GM19467 (cell line): ENCODE data around the gene EEF1A1.
"Not testable (repeated sequence)": the region's sequence is repeated elsewhere in the genome, so short reads cannot be mapped to it uniquely, and the experiment has no call there.

Experiments used
- ATAC-seq: cut with Tn5 transposase; IDR thresholded peaks from one replicate; pipeline ENCODE4 v1.9.1; 2021; ENCODE audit warnings: mild to moderate bottlenecking, moderate library complexity; ENCODE audit not compliant: unreplicated experiment

The EEF1A1 gene

GRCh38 chr6:73538116-73538779 lies 17.4 kb upstream of the EEF1A1 start:
- ATAC-seq: no peak

DNA sequence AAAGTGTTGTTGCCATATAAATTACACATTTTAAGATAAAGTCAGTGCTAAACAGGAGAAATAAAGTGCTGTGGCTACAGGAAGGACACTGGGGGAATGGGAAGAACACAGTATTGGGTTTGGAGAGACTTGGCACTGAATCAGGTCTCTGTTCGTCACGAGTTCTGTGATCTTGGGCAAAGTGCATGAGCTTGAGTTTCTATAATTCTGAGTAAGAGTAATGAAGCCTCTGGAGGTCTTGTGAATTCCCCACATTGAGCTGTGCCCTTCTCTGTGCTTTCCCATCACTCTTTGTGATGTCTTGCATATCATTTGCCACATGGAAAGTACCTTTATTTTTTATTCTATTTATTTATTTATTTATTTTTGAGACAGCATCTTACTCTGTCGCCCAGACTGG lies 16.8 kb upstream of the EEF1A1 start:
- no peak for ATAC-seq

DNA sequence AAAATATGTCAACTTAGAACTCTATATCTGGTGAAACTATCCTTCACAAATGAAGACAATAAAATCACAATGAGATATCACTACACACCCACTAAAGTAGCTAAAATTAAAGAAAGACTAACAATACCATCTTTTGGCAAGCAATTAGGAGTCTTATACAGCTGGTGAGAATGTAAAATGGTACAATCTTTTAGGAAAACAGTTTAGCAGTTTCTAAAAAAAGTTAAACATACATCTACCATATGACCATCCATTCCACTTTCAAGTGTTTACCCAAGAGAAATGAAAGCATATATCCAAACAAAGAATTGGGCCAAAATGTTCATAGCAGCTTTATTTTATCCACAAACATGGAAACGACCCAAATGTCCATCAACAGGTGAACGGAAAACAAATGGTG lies 13.8 kb upstream of the EEF1A1 start:
- no peak for ATAC-seq

GRCh38 chr6:73532293-73532692 lies 11.5 kb upstream of the EEF1A1 start:
- ATAC-seq: no peak

DNA sequence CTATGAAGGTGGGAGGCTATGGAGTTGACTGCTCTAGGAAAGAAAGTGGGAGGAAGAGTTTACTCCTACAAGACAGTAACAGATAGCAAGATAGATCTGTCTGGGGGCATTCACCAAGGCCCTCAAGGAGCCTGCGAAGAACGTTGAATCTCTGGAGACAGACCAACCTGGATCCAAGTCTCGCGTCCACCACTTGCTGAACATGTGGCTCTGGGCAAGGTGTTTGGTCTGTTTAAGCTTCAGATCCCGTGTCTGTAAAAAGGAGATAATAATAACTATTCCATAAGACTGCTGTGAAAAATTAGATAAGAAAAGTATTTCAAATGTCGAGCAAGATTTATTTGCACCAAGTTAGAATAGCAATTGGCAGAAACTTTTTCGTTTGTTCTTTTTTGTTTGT lies 8.1 kb upstream of the EEF1A1 start:
- ATAC-seq: no peak

DNA sequence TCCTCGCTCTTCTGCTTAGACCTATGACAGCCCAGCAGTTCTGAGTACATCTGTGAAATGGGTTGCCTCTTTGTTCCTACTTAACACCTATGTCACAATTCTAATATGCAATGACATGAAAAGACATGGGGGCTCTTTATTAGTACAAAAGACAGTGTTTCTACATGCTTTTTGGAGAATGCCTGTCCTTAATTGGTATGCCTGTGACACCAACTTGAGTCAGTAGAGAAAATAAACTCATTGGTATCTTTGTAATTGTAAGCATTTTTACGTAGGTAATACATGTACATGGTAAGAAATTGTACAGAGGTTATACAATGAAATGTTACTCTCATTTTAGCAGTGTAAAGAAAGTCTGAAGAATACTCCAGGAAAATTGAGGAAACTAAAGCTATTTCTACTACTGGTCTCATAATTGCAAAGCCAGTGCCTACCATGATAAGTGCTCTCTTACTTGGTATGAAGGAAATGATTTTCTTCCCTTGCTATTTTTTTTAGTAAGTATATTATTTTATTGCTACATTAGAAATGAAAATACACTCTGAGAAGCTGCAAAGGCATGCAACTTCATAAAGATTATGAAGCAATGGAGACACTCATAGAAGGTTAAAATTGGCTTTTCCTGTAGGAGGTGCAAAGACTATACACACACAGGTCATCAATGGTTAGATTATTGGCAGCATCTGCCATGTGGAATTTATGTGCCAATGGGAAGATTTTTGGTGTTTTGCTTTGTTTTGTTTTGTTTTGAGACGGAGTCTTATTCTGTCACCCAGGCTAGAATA lies 4.9 kb upstream of the EEF1A1 start:
- no peak for ATAC-seq

GRCh38 chr6:73523434-73524123 lies 2.7 kb upstream of the EEF1A1 start:
- ATAC-seq: peak; percentile 46

GRCh38 chr6:73521351-73521985 lies 636 bp upstream of the EEF1A1 start:
- peak; percentile 21 for ATAC-seq

- no peak for ATAC-seq
Measured at GRCh38 chr6:73519926-73520687, 725 bp downstream of the EEF1A1 start.

- not testable (repeated sequence) for ATAC-seq
Measured at GRCh38 chr6:73518982-73519881, 1.6 kb downstream of the EEF1A1 start.

DNA sequence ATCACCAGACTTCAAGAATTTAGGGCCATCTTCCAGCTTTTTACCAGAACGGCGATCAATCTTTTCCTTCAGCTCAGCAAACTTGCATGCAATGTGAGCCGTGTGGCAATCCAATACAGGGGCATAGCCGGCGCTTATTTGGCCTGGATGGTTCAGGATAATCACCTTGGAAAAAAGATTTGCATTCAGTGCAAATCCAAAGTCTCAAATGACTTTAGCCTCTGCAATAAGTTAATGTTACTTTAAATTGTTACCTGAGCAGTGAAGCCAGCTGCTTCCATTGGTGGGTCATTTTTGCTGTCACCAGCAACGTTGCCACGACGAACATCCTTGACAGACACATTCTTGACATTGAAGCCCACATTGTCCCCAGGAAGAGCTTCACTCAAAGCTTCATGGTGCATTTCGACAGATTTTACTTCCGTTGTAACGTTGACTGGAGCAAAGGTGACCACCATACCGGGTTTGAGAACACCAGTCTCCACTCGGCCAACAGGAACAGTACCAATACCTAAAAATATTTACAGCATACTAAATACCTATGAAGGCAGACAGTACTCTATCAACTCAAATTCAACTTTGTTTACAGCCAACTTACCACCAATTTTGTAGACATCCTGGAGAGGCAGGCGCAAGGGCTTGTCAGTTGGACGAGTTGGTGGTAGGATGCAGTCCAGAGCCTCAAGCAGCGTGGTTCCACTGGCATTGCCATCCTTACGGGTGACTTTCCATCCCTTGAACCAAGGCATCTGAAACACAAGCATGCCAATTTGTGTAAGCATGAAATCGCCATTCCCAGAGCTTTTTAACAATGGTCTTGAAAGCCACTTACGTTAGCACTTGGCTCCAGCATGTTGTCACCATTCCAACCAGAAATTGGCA lies 2.5 kb downstream of the EEF1A1 start:
- not testable (repeated sequence) for ATAC-seq

- no peak for ATAC-seq
Measured at GRCh38 chr6:73516514-73517489, 4.0 kb downstream of the EEF1A1 start.

GRCh38 chr6:73515204-73515655 lies 5.6 kb downstream of the EEF1A1 start:
- ATAC-seq: no peak

DNA sequence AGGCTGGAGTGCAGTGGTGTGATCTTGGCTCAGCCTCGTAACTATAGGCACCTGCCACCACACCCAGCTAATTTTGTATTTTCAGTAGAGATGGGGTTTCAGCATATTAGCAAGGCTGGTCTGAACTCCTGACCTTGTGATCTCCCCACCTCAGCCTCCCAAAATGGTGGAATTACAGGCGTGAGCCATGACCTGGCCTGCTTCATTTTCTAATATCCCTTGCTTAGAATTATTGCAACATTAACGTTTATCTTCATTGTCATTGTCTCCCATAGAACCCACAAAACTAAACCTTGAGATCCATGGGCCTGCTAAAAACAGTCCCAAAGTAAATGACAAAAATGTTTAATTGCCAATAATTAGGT lies 6.1 kb downstream of the EEF1A1 start:
- no peak for ATAC-seq

DNA sequence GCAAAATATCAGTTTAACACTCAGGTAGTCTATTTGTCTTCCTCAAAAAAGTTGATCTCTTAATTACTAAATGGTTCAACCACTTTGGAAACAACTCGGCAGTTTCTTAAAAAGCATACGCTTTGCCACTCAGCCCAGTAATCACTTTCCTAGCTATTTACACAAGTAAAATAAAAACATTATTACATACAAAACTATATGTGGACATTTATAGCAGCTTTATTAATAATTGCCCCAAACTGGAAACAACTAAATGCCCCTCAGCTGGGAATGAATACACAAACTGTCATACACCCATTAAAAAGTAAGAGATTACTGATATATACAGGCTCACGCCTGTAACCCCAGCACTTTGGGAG lies 7.4 kb downstream of the EEF1A1 start:
- no peak for ATAC-seq

DNA sequence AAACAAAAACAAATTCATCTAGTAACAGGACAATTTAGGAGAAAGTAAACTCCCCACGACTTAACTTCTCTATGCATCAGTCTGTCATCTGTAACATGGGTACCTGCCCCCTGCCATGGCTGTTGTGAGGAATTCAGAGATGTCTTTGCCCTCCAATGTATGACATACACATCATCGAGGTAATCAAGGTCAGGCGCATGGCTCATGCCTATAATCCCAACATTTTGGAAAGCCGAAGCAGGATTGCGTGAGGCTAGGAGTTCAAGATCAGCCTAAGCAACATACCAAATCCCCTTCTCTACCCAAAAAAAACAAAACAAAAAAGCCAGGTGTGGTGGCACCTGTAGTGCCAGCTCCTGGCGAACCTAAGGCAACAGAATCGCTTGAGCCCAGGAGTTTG lies 9.0 kb downstream of the EEF1A1 start:
- ATAC-seq: no peak

- ATAC-seq: no peak
Measured at GRCh38 chr6:73509851-73510250, 11.0 kb downstream of the EEF1A1 start.

DNA sequence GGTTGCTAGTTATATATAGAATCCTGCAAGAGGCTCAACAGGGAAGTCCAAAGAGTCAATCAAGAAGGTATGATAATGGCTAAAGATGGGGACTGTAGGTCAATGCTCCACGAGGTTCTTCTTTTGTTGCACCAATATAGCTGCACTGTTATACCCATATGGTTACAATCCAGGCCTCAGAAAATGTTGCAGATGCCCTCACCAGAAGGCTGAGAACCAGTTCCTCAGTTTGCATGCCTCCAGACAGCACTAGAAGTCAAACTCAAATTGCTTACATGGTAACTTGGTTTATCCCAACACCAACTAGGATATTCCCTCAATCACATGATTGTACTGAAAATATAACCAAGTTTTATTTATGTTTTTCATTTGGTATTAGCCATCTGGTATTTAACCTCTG lies 12.1 kb downstream of the EEF1A1 start:
- ATAC-seq: no peak
